IMR-90 (cell line): Measurements from ENCODE around the gene IRF2.

Experiments
- CEBPB ChIP-seq: IDR thresholded peaks from 2 replicates; pipeline ENCODE4 v1.6.1; 2012; ENCODE audit warnings: low read depth, low read length, improper control_type of control experiment
- POLR2A ChIP-seq: IDR thresholded peaks from 2 replicates; pipeline ENCODE4 v1.6.1; 2012; ENCODE audit warnings: mild to moderate bottlenecking, low read depth, low read length
- RFX5 ChIP-seq: IDR thresholded peaks from 2 replicates; pipeline ENCODE4 v1.8.0; 2012; ENCODE audit warnings: low read depth, mild to moderate bottlenecking, low read length, moderate library complexity
- SMC3 ChIP-seq: fragments of 150-350 bp; IDR thresholded peaks from 2 replicates; pipeline ENCODE4 v1.6.1; 2016; ENCODE audit warnings: low read depth, mild to moderate bottlenecking, antibody characterized with exemption, low read length, moderate library complexity
- TF ChIP-seq, protein P1 (sequence below): conservative IDR thresholded peaks from 2 replicates; pipeline ENCODE4 v1.5.1; 2012; ENCODE audit warnings: mild to moderate bottlenecking, low read depth, low read length, improper control_type of control experiment

DNA sequence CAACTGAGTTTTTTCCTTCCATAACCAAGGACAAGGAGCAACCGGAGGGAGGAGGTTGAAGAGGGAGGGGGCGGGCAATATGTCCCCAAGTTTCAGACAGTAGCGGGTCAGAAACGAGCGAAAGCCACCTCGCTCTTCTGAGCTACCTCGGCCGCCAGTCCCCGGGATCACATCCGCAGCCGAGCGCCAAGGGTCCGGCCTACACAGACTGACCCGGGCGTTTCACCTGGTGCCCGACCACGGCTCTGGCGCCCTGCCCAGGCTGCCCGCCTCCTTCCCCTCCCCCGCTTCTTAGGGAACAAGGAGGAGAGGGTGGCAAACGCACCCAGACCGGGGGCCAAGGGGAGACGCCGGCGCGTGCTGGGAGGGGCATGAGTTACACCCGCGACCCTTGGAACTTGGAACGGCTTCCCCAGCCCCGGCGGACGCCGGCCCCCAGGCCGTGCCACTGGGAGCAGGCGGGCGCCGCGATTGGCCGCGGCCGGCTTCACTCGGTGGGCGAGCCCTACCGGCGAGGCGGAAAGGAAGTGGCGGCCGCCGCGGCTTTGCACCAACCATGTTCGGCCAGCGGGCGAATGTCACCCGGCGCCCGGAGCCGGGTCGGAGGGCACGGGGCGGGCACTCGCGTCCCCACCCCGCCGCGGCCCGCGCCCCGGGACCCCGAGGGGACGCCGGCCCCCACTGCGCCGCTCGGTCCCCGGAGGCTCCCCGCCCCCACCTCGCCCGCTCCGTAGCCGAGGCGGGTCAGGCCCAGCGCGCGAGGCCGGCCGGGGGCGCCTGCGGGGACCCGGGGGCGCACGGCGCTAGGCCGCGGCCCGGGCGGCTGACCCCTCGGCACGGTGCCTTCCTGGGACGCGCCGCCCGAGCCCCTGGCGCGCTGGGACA lies 1.5 kb downstream of the IRF2 start:
- TF ChIP-seq, protein P1, sequence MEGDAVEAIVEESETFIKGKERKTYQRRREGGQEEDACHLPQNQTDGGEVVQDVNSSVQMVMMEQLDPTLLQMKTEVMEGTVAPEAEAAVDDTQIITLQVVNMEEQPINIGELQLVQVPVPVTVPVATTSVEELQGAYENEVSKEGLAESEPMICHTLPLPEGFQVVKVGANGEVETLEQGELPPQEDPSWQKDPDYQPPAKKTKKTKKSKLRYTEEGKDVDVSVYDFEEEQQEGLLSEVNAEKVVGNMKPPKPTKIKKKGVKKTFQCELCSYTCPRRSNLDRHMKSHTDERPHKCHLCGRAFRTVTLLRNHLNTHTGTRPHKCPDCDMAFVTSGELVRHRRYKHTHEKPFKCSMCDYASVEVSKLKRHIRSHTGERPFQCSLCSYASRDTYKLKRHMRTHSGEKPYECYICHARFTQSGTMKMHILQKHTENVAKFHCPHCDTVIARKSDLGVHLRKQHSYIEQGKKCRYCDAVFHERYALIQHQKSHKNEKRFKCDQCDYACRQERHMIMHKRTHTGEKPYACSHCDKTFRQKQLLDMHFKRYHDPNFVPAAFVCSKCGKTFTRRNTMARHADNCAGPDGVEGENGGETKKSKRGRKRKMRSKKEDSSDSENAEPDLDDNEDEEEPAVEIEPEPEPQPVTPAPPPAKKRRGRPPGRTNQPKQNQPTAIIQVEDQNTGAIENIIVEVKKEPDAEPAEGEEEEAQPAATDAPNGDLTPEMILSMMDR, result no peak
- TF ChIP-seq RFX5, result no peak
- TF ChIP-seq CEBPB, result no peak
- no peak for TF ChIP-seq SMC3
- peak; percentile 23; the same call in 1 of the 2 replicates for TF ChIP-seq POLR2A
